Panc1 (cell line): ENCODE data around the gene INSYN2B. TPM values are rescaled to one million over a fixed set of nuclear protein-coding genes. Genes with fewer than 3 reads are reported as not detected.

ENCODE experiments used
- ATAC-seq: fragments of 200-7000 bp; cut with Tn5 transposase; 2 replicates; pipeline ENCODE4 v1.9.1; 2020; ENCODE audit warnings: mild to moderate bottlenecking, moderate library complexity
- BruUV-seq: library from RNA; stranded (reverse); fragments of 400-500 nt; replicated peaks from 2 replicates; lab custom pipeline; 2021; lab: Mats Ljungman, UMichigan
- CTCF ChIA-PET: fragments of 300-600 bp; sonication (Branson Sonifier 250); formaldehyde crosslinking; loops from one replicate; lab custom pipeline; 2022; ENCODE audit warnings: antibody characterized with exemption; lab: Charles Lee
- POLR2A ChIA-PET: fragments of 300-600 bp; sonication (Branson Sonifier 250); formaldehyde crosslinking; loops from one replicate; lab custom pipeline; 2022; ENCODE audit warnings: antibody characterized with exemption; lab: Charles Lee
- DNase-seq: peaks from one replicate; pipeline ENCODE4 v3.0.0-alpha.2; 2010; ENCODE audit warnings: low read depth, low spot score
- H3K27ac ChIP-seq: 2 replicates; pipeline ENCODE4 v1.5.1; 2011; ENCODE audit warnings: mild to moderate bottlenecking, low read length, inconsistent platforms
- H3K27me3 ChIP-seq: fragments of 200-500 bp; sonication (Bioruptor generic); 2 replicates; pipeline ENCODE4 v1.6.0; 2014; ENCODE audit warnings: low read length, inconsistent platforms; ENCODE audit not compliant: control insufficient read depth, insufficient read depth
- H3K36me3 ChIP-seq: fragments of 200-500 bp; sonication (Bioruptor generic); 2 replicates; pipeline ENCODE4 v1.5.1; 2014; ENCODE audit warnings: inconsistent platforms, mild to moderate bottlenecking, low read length, moderate library complexity; ENCODE audit not compliant: control insufficient read depth, insufficient read depth
- H3K4me1 ChIP-seq: 2 replicates; pipeline ENCODE4 v1.5.1; 2011; ENCODE audit warnings: inconsistent platforms, mild to moderate bottlenecking, low read length, moderate library complexity; ENCODE audit not compliant: control insufficient read depth, insufficient read depth
- H3K4me3 ChIP-seq, 2 experiments: 2 replicates each; pipeline ENCODE4 v1.5.1; 2011 to 2012; ENCODE audit warnings: low read depth in 2 of 2, low read length in 2 of 2, mild to moderate bottlenecking in 2 of 2, inconsistent platforms in 1 of 2, moderate library complexity in 1 of 2
- H3K9me3 ChIP-seq: fragments of 200-500 bp; sonication (Bioruptor generic); 2 replicates; pipeline ENCODE4 v1.5.1; 2014; ENCODE audit warnings: low read depth, mild to moderate bottlenecking, inconsistent platforms, low read length, moderate library complexity; ENCODE audit not compliant: control insufficient read depth, insufficient read depth
- POLR2AphosphoS5 ChIP-seq: IDR thresholded peaks from 2 replicates; pipeline ENCODE4 v1.6.1; 2012; ENCODE audit warnings: mild to moderate bottlenecking, low read depth, low read length, moderate library complexity
- SIN3A ChIP-seq: IDR thresholded peaks from 2 replicates; pipeline ENCODE4 v1.6.1; 2012; ENCODE audit warnings: low read depth, mild to moderate bottlenecking, low read length, moderate library complexity, borderline replicate concordance; ENCODE audit not compliant: insufficient read depth
- TCF7L2 ChIP-seq: IDR thresholded peaks from 2 replicates; pipeline ENCODE4 v1.6.1; 2011; ENCODE audit warnings: mild to moderate bottlenecking, low read depth, low read length, inconsistent platforms
- in situ Hi-C: cut with HindIII; loops from 2 replicates; pipeline ENCODE4 v1.10.0; 2016; ENCODE audit warnings: low sequenced_read_pairs, low pct_unique_long_range_greater_than_20kb
- intact Hi-C: fragments of 100-400 bp; cut with micrococcal nuclease; formaldehyde crosslinking; loops from one replicate; pipeline ENCODE4 v1.10.0; 2022; ENCODE audit not compliant: unreplicated experiment
- total RNA-seq: library from RNA; stranded (reverse); gene quantifications from one replicate; pipeline ENCODE4 v1.2.1, GENCODE V29; 2021; ENCODE audit not compliant: unreplicated experiment
- TF ChIP-seq, protein P1 (sequence below), 2 experiments: IDR thresholded peaks; 2 replicates each; pipeline ENCODE4 v1.6.1; 2011 to 2012; ENCODE audit warnings: low read depth in 2 of 2, control low read depth in 1 of 2, low read length in 1 of 2, mild to moderate bottlenecking in 1 of 2, moderate library complexity in 1 of 2; ENCODE audit not compliant: insufficient read depth in 1 of 2
- TF ChIP-seq, protein P2 (sequence below): fragments of 450-650 bp; IDR thresholded peaks from 2 replicates; pipeline ENCODE4 v1.5.1; 2017; ENCODE audit warnings: mild to moderate bottlenecking

INSYN2B gene
- total RNA-seq, 1 experiment from 2014 or later, result 0.28 TPM

- no peak overlapping the region for H3K4me3 ChIP-seq
- no peak overlapping the region for H3K27ac ChIP-seq
- no peak for DNase-seq
- H3K36me3 ChIP-seq, result no peaks in the 10 kb centered on the region
- intact Hi-C loops (no loop called here), in situ Hi-C loops (no loop called here)
- H3K4me1 ChIP-seq, result no peaks in the 10 kb centered on the region
- H3K27me3 ChIP-seq, result no peaks in the 10 kb centered on the region
- ATAC-seq, result no peak
- TF ChIP-seq TCF7L2 (no peak), SIN3A (no peak), POLR2AphosphoS5 (no peak)
- TF ChIP-seq, protein P1, sequence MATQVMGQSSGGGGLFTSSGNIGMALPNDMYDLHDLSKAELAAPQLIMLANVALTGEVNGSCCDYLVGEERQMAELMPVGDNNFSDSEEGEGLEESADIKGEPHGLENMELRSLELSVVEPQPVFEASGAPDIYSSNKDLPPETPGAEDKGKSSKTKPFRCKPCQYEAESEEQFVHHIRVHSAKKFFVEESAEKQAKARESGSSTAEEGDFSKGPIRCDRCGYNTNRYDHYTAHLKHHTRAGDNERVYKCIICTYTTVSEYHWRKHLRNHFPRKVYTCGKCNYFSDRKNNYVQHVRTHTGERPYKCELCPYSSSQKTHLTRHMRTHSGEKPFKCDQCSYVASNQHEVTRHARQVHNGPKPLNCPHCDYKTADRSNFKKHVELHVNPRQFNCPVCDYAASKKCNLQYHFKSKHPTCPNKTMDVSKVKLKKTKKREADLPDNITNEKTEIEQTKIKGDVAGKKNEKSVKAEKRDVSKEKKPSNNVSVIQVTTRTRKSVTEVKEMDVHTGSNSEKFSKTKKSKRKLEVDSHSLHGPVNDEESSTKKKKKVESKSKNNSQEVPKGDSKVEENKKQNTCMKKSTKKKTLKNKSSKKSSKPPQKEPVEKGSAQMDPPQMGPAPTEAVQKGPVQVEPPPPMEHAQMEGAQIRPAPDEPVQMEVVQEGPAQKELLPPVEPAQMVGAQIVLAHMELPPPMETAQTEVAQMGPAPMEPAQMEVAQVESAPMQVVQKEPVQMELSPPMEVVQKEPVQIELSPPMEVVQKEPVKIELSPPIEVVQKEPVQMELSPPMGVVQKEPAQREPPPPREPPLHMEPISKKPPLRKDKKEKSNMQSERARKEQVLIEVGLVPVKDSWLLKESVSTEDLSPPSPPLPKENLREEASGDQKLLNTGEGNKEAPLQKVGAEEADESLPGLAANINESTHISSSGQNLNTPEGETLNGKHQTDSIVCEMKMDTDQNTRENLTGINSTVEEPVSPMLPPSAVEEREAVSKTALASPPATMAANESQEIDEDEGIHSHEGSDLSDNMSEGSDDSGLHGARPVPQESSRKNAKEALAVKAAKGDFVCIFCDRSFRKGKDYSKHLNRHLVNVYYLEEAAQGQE (IDR thresholded peaks at IDR 0.05; ENCODE audit: insufficient read depth in 1 of 2, low read depth in 2 of 2, low read length in 1 of 2), result no peak
- TF ChIP-seq, protein P2, sequence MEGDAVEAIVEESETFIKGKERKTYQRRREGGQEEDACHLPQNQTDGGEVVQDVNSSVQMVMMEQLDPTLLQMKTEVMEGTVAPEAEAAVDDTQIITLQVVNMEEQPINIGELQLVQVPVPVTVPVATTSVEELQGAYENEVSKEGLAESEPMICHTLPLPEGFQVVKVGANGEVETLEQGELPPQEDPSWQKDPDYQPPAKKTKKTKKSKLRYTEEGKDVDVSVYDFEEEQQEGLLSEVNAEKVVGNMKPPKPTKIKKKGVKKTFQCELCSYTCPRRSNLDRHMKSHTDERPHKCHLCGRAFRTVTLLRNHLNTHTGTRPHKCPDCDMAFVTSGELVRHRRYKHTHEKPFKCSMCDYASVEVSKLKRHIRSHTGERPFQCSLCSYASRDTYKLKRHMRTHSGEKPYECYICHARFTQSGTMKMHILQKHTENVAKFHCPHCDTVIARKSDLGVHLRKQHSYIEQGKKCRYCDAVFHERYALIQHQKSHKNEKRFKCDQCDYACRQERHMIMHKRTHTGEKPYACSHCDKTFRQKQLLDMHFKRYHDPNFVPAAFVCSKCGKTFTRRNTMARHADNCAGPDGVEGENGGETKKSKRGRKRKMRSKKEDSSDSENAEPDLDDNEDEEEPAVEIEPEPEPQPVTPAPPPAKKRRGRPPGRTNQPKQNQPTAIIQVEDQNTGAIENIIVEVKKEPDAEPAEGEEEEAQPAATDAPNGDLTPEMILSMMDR, result no peak
- no TSS peak for BruUV-seq
- ChIA-PET POLR2A (no interaction called here), CTCF (no interaction called here)
- no peaks in the 10 kb centered on the region for H3K9me3 ChIP-seq
Observed at GRCh38 chr5:169861934-169862333, 118.4 kb downstream of the INSYN2B start.

GRCh38 chr5:169861433-169861832, 118.9 kb downstream of the INSYN2B start:
- CTCF ChIA-PET, result no interaction called here
- ATAC-seq, result no peak
- H3K9me3 ChIP-seq, result no peaks in the 10 kb centered on the region
- no peak overlapping the region for H3K4me3 ChIP-seq
- H3K4me1 ChIP-seq, result no peaks in the 10 kb centered on the region
- in situ Hi-C loops, result no loop called here
- no peaks in the 10 kb centered on the region for H3K36me3 ChIP-seq
- no peak for DNase-seq
- TF ChIP-seq, protein P1 (IDR thresholded peaks at IDR 0.05; ENCODE audit: insufficient read depth in 1 of 2, low read depth in 2 of 2, low read length in 1 of 2), result no peak
- TF ChIP-seq POLR2AphosphoS5, result no peak
- TF ChIP-seq SIN3A, result no peak
- TF ChIP-seq TCF7L2, result no peak
- TF ChIP-seq, protein P2, result no peak
- BruUV-seq, result no TSS peak
- POLR2A ChIA-PET, result no interaction called here
- no peak overlapping the region for H3K27ac ChIP-seq
- intact Hi-C loops, result no loop called here
- no peaks in the 10 kb centered on the region for H3K27me3 ChIP-seq
